Measurements from ENCODE around the gene NPDC1.

NPDC1 gene, protein sequence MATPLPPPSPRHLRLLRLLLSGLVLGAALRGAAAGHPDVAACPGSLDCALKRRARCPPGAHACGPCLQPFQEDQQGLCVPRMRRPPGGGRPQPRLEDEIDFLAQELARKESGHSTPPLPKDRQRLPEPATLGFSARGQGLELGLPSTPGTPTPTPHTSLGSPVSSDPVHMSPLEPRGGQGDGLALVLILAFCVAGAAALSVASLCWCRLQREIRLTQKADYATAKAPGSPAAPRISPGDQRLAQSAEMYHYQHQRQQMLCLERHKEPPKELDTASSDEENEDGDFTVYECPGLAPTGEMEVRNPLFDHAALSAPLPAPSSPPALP

GRCh38 chr9:137046088-137046787 is at the start of gene NPDC1:
NPDC1 (minus strand) TSS chr9:137046177; CDS start chr9:137045989, 188 bp downstream.
- DNase-seq = peak; percentile 87 to 91

DNA sequence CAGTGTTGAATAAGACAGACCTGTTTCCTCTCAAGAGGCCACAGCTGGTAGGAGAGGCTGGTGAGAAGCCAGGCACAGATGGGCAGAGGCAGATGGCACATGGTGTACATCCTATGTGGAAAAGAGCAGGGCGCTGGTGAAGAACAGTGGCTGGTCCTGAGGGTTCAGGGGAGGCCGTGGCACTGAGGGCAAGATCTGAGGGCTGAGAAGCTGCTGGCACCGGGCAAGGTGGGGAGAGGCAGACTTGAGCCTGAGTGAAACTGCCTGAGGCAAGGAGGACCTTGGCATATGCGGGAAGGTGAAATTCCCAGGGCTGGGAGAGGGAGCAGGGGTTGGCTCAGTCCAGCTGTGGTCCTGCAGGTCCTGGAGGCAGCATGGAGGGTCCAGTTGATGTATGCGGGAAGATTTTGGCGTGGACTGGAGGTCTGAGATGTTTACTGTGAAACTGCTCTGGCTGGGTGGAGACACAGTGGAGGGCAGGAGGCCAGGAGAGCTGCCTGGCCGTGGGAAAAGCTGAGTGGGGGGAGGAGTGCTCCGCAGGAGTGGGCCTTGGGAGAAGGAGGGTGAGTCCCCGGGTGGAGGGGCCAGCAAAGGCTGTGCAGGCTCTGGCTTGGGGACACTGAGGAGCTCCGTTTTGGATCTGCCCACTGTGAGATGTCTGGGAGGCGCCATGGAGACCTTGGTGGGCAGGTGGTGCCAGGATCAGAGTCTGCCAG is 43.4 kb upstream of the NPDC1 start:
- DNase-seq = no peak

- DNase-seq = no peak
Observed at GRCh38 chr9:137088121-137088520, 42.1 kb upstream of the NPDC1 start.

- no peak for DNase-seq
Observed at GRCh38 chr9:137087409-137087925, 41.5 kb upstream of the NPDC1 start.

DNA sequence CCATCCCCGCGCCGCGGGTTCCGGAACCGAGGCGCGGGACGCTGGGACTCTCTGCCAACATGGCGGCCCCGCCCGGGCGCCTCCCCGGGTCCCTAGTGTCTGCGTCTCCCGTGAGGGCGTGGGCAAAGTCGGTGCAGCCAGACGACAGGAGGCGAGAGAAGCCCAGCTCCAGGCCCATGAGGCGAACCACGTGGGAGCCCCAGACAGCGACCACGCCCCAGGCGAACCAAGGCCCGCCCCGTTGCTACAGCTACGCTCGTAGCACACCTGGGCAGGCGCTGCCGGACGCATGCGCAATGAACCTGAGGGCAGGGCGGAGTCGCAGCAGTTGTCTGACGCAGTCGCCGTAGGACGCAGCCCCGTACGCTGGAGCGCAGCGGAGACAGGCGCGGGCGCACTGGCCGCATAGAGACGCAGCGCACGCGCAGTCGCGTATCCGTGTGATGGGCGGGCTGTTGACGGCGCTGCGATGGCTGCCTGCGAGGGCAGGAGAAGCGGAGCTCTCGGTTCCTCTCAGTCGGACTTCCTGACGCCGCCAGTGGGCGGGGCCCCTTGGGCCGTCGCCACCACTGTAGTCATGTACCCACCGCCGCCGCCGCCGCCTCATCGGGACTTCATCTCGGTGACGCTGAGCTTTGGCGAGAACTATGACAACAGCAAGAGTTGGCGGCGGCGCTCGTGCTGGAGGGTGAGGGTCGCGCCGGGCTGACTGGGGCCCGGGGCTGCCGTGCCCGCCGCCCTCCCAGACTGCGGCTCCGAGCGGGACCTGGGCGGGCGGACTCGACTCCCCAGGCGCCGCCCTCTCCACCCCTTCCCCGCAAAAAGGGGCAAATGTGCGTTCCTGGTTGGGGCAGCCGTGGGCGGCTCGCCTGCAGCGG is 40.8 kb upstream of the NPDC1 start, which contains the start of gene MAN1B1:
Gene MAN1B1, plus strand, starts transcription at position 455 of the 878 bp plus-strand sequence. Its CDS starts 15 bp downstream, at position 470.
- DNase-seq = peak; percentile 99 to 100

- DNase-seq = peak; percentile 49 to 57
Observed at GRCh38 chr9:137085920-137086530, 40.0 kb upstream of the NPDC1 start.

- no peak for DNase-seq
Observed at GRCh38 chr9:137084526-137084925, 38.5 kb upstream of the NPDC1 start.

DNA sequence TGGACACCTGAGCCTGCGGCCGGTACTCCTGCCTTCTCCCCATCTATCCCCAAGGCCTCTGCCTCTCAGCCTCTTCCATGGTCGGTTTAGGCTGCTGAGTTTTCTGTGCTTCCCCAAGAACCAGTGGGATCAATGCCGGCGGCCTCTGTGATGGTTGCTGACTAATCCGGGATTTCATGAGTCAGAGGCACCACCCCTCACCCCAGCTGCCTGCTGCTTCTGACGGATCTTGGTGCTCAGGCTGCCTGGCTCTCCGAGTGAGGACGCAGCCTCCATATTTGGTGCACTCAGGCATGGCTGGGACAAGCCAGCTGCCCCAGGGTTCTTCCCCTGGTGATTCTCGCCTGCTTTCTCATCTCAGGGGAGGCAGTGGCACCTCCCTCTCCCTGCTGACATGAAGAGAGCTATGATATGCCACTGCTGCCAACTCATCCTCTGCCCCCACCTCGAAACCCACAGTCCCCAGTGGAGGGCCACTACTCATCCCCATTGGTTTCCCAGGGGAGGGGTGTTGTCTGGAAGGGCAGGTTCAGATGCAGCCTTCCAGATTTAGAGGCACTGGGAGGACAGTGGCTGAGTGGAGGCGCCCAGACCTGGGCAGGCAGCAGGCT is 37.5 kb upstream of the NPDC1 start:
- DNase-seq = peak; percentile 52 to 62

DNA sequence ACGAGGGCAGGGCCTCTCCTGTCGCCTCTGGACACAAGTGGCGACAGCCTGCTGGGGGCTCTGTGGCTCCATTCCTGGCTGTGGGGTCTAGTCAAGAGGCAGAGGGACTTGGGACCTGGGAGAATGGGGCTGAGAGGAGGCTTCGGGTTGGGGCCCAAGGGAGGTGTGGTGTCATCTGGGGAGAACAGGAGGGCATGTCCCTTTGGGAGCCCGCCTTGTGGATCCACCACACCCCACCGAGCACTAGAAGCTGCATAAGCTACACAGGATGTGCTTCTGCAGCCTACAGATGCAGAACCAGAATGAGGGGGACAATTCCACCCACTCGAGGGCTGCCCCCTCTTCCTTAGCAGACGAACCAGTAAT is 36.9 kb upstream of the NPDC1 start:
- no peak for DNase-seq

GRCh38 chr9:137082222-137082924 is 36.4 kb upstream of the NPDC1 start:
- no peak for DNase-seq

DNA sequence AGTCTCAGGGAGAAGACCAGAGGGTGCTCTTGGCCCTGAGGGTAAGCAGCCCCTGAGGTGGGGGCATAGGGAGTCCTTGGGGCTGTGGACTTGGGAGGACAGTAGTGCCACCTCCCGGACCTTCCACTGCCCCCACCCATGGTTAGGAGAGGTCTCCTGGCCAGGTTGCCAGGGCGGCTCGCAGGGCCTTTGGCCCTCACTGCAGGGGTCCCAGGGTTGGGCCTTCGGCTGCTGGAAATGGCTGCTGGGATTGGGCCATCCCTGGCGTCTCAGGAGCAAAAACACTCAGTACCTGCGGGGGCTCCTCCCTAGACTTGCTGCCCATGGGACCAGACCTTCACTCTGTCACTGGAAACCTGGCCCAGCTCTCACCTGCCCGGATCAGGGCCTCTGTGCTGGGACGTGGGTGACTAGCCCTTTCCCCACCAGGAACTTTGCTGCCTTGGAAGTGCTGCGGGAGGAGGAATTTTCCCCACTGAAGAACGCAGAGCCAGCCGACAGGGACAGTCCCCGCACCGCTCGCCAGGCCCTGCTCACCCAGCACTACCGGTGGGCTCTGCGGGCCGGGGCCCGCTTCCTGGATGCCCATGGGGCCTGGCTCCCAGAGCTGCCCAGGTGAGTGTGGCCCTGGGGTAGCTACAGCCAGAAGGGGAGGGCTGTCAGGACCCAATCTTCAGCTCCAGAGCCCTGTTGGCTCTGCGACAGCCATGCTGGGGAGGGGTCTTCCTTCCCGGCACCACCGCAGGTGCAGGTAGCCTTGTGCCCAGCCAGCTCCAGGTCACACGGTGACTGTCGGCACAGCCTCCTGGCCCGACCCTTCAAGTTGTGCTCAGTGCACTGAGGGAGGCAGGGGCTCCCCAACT is 34.5 kb upstream of the NPDC1 start:
- DNase-seq = no peak

GRCh38 chr9:137079401-137079787 is 33.4 kb upstream of the NPDC1 start:
- no peak for DNase-seq

GRCh38 chr9:137078701-137079400 is 32.9 kb upstream of the NPDC1 start:
- no peak for DNase-seq

DNA sequence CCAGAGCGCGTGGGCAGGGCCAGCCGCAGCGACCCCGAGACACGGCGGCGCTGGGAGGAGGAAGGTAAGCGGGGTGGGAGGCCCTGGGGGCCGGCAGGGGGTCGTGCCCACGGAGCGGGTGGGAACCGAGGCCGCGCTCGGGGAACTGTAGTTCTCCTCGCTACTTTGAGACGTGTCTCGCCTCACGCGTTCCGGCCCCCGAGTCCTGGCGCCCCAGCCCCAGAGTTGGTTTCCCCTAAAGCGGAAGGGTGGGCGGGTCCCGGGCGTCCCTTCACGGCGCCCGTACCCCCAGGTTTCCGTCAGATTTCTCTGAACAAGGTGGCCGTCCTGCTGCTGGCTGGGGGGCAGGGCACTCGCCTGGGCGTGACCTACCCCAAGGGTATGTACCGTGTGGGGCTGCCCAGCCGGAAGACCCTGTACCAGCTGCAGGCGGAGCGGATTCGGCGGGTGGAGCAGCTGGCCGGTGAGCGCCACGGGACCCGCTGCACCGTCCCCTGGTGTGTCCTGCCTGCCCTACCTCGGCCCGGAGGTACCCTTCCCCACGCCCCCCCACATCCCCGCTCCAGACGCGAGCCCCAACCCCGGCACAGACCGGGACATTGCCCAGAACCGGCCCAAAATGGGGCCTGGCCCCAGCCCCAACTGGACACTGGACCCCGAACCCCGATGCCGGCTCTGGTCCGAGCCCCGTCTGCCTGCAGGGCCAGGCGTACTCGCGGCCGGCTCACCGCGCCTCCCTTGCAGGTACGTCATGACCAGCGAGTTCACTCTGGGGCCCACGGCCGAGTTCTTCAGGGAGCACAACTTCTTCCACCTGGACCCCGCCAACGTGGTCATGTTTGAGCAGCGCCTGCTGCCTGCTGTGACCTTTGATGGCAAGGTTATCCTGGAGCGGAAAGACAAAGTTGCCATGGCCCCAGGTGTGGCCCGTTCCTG is 32.0 kb upstream of the NPDC1 start:
- peak; percentile 49 to 55 for DNase-seq

GRCh38 chr9:137077010-137077747 is 31.2 kb upstream of the NPDC1 start, which contains the start of gene UAP1L1:
UAP1L1 (plus strand) TSS chr9:137077517; CDS start chr9:137077533, 16 bp downstream.
- peak; percentile 54 to 62 for DNase-seq

DNA sequence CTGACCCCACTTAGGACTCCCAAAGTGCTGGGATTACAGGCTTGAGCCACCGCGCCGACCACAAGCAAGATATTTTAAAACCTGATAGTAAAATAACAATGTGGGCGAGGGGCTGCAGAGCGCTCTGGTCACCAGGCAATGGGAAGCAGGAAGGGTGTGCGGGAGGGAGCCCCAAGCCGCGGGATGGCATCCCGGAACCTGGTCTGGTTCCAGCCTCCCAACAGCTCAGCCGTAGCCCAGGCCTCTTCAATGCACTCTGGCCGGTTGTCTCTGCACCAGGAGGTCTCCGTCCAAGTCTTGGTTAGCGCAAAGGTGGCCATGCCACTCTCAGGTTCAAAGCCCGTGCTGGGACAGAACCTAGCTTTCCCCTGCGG is 30.6 kb upstream of the NPDC1 start:
- DNase-seq = no peak

DNA sequence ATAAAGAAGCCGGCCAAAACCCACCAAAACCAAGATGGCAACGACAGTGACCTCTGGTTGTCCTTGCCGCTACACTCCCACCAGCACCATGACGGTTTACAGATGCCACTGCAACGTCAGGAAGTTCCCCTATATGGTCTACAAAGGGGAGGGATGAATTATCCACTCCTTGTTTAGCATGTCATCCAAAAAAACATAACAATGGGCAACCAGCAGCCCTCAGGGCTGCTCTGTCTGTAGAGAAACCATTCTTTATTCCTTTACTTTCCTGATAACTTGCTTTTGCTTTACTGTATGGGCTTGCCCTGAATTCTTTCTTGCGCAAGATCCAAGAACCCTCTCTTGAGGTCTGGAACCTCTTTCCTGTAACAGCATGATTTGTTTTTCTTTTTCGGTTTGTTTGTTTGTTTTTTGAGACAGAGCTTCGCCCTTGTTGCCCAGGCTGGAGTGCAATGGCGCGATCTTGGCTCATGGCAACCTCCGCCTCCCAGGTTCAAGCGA is 29.3 kb upstream of the NPDC1 start:
- DNase-seq = no peak

All from activated CD4-positive, alpha-beta T cell treated with anti-CD3 and anti-CD28 coated beads, Interleukin-2, amount 50 U/mL, for 48 hours (primary cell).